ENCODE measurements around the gene TUB.

The TUB gene

DNA sequence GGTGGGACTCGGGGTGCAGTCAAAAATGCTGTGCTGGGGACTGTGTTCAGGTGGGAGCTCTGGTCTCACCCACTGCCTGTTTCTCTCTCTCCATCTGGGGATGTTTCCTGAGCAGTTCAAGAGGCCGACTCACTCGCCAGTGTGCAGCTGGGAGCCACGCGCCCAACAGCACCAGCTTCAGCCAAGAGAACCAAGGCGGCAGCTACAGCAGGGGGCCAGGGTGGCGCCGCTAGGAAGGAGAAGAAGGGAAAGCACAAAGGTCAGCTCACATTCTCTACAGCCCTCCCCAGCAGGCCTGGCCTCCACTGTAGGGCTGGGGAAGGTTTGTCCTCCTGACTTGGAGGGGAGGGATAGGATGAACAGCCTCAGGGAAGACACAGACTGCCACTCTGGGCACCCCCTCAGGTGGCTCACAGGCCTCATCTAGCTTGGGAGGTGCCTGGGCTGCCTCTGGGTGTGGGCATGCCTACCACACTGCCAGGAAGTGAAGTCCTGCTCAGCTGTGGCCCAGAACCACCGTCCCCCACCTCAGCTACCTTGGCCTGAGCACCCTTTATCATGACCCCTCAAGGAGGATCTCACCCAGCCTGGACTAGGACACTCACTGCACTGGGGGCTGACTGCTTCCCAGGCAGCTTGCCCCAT, 13.0 kb downstream of the TUB start:
- no peak for DNase-seq

DNA sequence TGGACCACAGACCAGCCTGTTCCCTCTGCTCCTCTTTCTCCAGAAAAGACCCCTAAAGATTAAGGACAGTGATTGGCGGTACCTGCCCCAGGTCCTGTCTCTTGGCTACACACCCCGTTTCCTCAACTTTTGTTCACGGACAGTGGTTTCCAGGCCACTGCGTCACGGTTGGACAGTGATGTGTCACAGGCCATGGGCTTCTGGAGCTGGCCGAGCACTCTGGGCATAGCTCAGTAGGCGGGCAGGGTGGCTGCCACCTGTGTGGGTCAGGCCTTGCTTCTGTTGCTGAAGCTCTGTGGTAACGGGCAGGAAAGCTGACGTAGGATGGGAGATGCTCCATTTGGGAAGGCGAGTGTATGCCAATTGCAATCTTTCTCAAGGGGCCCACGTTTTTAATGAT, 13.6 kb downstream of the TUB start:
- DNase-seq = no peak

DNA sequence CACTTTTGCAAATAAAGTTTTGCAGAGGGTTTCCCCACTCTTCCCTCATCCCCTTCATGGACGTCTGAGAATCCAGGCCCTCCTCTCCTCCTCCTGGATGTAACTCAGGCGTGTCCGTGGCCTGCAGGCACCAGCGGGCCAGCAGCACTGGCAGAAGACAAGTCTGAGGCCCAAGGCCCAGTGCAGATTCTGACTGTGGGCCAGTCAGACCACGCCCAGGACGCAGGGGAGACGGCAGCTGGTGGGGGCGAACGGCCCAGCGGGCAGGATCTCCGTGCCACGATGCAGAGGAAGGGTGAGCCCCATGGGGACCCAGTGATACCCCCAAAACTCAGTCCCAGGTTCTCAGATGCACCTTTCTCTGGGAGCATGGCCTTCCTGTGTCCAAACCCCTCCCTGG, 14.4 kb downstream of the TUB start:
- DNase-seq = no peak

DNA sequence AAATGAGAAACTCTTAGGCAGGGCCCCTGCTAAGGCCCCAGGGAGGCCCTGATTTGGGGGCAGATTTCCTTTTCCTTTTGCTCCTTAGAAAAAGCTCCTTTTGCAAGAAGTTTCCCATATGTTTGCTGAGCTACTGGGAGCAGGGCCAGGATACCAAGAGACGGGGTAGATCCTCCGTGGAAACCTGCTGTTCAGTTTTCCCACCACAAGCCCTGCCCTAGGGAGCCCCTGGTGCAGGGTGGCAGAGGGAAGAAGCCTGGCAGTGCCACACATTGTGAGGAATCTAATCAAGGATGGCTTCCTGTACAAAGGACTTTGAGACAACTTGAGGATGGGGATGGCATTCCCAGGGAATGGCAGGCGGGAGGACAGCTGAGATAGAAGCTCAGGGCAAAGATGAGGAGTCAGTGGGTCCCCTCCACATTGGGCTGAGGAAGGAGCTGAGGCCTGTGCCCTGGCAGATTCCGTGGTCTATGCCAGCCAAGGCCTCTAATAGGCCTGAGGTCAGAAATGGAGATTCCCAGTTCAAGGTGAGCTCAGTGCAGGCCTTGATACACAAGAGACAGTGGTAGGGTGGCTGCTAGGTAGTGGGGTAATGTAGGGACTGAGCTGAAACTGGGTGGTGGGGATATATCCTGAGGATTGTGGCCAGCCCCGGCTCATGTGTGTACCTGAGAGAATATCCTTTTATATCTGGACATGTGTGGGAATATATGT, 15.0 kb downstream of the TUB start:
- DNase-seq = no peak

DNA sequence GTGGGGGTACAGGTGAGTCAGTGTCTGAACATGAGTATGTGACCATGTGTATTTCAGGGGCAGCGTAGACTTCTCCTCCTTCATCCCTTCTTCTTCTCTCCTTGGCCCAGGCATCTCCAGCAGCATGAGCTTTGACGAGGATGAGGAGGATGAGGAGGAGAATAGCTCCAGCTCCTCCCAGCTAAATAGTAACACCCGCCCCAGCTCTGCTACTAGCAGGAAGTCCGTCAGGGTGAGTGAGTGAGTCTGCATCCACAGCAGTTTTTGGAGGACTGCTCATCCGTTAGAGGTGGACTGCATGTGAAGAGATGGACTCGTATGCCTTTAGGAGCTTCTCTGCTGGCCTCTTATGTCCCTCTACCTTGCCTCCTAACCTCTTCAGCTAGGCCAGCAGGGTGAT, 15.6 kb downstream of the TUB start:
- DNase-seq = no peak

DNA sequence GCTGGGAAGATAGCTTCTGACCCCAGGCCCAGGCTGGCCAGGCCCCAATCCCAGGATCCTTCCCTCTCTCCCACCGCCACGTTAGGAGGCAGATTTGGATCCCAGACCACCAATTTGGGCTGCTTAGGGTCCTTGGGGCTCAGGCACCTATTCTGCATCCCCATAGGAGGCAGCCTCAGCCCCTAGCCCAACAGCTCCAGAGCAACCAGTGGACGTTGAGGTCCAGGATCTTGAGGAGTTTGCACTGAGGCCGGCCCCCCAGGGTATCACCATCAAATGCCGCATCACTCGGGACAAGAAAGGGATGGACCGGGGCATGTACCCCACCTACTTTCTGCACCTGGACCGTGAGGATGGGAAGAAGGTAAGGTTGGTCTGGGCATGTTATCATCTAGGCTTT, 16.1 kb downstream of the TUB start:
- no peak for DNase-seq

DNA sequence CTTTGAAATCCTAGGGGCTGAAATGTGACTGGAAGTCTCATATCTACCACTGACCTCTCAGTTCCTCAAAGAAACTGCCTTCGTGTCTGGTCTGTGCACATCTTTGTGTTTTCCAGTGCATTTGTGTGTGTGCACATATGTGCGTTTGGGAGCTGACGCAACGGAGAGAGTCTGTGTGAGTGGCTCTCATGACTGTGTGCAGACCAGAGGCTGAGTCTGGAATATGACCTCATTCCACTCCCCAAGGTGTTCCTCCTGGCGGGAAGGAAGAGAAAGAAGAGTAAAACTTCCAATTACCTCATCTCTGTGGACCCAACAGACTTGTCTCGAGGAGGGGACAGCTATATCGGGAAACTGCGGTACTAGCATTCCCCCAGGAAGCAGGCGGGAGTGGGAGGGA, 16.5 kb downstream of the TUB start:
- no peak for DNase-seq

DNA sequence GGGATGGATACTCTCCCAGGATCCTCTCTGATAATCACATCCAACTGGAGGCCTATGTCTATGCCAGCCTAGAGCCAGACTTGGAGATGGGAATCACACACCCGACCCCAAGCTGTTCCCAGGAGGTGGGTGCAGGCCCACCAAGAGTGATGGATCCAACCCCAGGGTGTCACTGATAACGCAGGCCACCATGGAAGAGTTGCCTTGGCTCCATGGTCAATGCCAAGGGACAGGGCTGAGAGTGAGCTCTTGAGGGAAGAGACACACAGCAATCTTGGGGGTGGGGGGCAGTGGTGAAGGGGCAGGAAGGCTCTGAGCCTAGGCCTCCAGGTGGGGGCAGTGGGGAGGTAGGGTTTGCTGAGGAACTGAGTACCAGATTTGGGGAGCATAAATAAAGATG, 16.9 kb downstream of the TUB start:
- DNase-seq = no peak

DNA sequence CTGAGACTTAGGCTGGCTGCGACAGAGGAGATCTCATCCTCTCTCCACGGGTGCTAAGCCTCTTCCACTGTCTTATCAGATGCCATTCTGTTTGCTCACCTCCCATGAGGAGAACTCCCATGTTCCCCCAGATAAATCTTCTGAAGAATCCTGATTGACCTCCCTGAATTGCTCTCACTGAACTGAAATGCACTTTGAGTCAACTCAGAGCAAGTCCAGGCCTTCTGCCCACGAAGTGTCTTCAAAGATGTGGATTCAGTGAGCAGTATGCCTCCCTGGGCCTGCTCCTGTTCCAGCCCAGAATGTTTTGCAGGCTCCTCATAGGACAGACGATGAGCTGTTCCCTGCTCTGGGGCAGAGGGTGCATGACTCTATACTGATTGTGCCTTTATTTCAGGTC, 17.4 kb downstream of the TUB start:
- no peak for DNase-seq

DNA sequence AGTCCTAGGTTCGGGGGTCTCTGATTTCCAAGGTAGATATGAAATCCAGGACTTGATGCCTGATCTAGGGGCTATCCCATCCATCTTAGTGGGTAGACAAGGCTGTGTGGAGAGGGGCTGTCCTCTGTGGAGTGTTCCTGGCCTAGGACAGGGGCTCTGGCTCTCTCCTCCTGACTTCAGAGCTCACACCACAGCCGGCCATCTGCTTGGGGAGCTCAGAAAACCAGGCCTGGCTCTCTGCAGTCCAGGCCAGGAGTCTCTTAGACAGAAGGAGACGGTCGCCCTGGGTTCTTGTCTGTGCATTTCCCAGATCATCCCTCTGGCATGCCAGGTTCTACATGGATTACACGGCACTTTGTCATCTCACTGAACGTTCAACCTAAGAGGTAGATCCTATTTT, 17.9 kb downstream of the TUB start:
- DNase-seq = no peak

DNA sequence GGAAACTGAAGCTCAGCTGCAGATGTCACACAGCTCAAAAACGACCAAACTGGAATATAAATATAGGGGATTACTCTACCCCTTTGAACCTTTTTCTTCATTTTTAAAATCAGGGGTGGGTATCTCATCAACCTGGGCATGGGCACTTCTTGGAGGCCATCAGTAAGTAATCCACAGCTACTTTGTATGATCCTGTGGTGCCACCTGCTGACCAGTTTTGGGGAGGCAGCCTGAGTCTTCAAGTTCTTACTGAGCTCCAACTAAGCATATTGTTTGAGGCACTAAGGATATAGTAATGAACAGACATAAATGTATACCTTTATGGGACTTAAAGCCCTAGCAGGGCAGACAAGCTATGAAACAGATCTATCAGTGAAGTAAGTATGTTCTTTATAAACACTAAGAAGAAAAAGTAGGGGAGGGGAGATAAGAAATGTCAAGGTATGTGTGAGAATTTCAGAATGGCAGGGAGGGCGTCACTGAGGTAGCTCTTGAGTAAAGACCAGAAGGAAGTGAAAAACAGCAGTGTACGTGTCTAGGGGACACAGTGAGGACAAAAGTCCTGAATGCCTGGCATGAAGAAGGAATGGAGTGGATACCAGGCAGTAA, 18.4 kb downstream of the TUB start:
- peak; percentile 62 to 63 for DNase-seq

DNA sequence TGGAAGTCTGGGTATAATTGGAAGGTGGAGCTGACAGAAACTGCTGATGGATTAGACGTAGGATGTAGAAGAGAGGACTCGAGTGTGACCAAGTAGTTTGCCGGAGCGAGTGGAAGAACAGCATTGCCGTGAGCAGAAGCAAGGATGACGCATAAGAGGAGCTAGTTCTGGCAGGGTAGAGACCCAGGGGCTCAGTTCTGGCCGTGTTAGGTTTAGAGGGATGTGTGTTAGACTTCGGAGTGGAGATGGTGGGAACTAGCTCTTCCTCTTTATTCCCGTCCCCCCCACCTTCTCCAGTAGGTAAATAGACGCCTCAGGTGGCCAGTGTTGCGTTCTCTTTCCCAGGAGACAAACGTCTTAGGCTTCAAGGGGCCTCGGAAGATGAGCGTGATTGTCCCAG, 19.1 kb downstream of the TUB start:
- DNase-seq = no peak

DNA sequence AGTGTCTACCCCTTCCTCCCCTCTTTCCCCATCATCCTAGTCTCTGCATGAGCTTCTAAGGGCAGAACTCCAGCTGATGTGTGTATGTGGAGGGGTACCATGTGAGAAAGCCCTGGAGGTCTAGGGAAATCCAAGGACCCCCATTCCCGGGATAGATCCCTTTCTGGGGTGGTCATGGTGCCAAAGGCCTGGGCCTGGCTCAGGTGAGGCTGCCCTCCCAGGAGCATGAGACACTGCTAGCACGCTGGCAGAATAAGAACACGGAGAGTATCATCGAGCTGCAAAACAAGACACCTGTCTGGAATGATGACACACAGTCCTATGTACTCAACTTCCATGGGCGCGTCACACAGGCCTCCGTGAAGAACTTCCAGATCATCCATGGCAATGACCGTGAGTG, 19.6 kb downstream of the TUB start:
- DNase-seq = no peak

DNA sequence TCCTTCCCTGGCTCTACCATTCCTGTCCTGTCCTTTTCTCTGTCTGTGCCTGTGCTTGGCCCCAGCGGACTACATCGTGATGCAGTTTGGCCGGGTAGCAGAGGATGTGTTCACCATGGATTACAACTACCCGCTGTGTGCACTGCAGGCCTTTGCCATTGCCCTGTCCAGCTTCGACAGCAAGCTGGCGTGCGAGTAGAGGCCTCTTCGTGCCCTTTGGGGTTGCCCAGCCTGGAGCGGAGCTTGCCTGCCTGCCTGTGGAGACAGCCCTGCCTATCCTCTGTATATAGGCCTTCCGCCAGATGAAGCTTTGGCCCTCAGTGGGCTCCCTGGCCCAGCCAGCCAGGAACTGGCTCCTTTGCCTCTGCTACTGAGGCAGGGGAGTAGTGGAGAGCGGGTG, 20.4 kb downstream of the TUB start:
- no peak for DNase-seq

DNA sequence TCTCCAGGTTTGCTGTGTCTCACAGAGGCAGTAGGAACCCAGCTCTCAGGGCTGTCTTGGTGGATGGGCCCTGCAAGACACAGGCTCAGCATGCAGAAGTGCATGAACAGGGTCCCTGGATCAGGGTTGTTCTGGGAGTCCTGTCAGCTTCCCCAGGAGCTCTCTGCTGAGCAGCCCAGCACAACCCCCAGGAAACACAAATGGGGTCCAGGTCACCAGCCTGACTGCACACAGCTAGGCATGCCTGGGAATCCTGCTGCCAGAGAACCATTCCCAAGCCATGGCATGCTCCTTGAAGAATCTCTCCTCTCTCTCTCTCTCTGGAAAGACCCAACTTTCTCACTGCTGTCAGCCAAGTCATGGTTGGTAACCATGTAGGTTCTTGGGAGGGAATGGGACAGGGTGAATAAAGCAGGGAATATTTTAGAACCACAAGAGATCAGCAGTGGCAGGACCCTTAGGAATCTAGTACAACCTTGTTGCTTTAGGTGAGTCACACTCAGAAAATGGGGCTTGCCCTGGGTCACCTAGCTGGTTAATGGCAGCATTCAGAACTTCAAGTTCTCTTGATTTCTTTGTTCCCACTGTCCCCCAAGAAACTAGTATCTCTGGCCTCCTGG, 21.4 kb downstream of the TUB start:
- no peak for DNase-seq

DNA sequence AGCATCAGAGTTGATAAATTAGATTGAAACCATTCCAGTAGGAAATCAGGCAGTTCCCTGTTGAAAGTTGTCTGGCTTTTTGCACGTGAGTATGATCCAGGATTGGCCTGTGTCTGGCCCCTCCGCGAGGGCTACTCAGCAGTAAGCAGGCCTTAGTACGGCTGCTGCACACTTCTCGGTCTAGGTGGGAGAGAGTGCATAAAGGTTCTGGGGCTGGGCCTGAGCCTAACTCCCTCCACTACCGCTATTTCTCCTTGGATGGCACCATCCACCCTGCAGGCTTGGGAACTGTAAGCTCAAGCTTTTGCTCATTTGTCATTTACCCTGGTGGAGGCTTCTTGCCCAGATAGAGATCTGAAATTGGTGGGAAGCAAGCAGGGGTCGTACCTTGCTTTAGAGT, 22.0 kb downstream of the TUB start:
- DNase-seq = no peak

DNA sequence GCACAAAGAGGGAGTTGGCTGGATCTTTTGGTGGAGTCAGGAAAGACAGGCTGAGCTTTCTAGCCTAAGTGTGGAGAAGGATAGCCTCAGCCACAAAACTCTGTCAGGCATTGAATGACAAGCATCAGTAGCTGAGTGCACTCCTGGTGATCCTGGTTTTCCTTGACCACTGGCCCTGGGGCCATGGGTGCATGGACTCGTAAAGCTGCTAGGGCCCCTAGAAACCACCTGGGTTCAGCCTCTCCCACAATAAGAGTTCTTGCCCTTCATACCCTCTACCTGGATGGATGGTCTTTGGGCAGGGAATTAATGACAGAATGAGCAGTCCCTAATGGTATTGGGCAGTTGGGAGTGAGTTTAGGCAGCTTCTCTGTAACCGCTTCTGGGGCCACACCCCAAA, 22.9 kb downstream of the TUB start:
- DNase-seq = no peak

DNA sequence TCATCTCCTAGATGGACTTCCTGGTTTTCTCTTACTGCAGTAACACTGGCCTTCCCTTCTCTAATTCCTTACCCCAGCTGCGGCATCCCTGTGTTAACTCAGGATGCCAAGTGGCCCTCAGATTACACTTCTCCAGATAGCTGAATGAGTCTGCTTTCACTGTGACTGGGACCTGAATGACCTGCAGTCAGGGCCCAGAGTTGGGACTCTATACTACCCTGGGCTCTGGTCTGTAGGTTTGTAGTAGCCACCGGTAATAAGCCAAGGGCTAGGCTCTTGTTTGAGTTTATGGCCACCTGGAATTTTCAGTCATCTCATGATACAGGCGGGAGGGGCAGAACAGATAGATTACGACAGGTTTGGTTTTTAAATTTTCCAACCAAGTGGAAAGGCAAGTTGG, 24.1 kb downstream of the TUB start:
- DNase-seq = no peak

DNA sequence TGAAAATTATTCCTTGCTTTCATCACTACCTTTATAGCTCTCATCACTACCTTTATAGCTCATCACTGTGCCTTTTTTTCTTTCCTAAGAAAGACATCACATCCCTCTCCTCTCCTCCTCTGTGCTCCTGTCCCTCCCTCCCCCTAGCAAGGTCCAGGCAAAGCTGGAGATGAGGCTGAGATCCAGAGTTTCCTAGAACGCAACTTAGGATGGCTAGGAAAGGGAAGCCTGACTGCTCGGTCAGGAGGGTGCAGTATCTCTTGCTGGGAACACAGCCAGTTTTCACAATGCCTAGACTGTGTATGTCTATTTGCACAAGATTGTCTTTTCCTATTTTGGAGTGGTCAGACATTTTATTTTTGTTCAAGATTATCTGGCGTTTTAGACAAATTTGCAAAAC, 24.7 kb downstream of the TUB start:
- DNase-seq = no peak

DNA sequence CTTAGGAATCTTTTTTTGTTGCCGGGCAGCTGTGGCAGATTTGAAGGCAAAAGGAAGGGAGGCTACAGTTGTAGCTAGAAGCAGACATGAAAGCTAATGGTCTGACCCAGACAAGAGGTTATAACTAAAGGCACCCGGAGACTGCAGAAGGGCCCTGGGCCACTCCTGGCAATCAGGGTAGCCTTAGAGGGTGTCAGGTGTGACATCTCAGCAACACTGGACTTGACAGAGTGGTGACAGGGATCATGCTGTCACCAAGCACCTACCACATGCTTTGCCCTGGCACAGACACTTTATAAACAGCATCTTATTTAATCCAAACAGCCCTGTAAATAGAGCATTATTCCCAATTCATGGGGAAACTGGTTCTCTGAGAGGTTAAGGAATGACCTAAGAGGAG, 25.7 kb downstream of the TUB start:
- no peak for DNase-seq

DNA sequence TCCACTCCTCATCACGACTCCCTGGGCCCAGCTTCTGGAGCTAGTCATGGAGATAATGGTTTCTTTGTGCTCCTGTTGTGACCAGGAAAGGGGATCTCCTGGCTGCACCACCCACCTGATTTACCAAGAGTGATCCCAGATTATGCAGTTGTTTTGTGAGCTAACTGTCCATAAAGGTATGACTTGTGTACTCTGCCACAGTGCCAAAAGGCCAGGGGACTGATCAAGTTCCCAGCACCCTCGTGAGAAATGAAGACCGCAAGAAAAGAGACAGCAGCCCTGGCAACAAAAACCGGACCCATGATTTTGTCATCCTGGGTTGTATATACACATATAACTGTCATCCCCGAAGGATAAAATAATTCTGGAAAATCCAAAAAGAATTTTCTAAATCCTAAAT, 26.6 kb downstream of the TUB start:
- DNase-seq = no peak

DNA sequence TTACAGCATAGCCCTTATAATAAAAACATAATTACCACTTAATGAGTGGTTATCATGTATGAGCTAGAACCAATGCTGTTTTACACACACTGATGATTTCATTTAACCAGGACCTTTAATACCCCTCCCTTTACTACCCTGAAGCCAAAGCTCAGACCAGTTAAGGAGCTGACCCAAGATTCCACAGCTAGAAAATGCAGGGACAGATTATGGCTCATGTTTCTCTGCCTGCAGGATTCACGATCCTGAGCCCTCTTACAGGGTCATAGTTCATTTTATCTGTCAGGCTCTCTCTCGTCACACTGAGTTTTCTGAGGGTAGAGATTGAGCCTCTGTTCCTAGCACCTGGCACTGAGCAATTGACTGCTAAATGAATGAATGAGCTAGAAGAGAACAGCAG, 27.4 kb downstream of the TUB start:
- DNase-seq = no peak

DNA sequence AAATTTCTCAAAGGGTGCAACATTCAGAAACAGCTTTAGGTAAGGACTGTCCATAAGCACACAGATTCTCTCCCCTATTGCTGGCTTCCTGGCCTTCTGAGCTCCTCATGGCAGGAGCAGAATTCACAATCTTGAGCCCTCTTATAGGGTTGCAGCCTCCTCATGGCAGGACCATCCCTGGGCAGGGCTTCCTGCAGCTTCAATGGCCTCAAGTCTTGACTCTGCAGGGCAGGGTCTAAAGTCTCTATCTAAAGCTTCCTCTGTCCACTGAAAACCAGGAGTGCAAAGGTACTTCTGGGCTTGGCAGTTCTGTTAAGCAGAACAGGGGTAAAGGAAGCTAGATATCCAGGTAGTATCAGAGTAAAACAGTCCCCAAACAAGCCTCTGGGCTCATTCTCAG, 28.7 kb downstream of the TUB start:
- no peak for DNase-seq

DNA sequence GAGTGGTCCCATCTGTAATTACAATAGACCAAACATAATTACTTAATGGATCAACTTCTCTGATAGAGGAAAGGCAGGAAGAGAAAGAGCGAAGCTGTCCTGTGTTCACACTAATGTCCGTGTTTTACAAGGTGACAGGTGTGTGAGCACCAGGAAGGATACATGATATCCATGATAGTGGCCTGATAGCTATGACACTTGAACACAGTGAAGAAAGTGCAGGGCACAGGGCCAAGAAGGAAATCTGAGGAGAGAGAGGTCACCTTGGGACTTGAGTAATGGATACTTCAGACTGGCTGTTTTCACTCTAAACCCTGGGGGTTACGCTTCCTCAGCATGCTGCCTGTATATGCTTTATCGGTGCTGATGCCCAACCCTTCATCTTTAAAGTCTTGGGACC, 29.4 kb downstream of the TUB start:
- DNase-seq = no peak
